ENCODE data around the gene ARHGEF11.

Gene ARHGEF11

GRCh38 chr1:157021688-157022087 lies 23.9 kb downstream of the ARHGEF11 start:
- H3K36me3 ChIP-seq (ENCODE audit: control insufficient read depth, insufficient read depth, low read length) = no peaks in the 10 kb centered on the region

DNA sequence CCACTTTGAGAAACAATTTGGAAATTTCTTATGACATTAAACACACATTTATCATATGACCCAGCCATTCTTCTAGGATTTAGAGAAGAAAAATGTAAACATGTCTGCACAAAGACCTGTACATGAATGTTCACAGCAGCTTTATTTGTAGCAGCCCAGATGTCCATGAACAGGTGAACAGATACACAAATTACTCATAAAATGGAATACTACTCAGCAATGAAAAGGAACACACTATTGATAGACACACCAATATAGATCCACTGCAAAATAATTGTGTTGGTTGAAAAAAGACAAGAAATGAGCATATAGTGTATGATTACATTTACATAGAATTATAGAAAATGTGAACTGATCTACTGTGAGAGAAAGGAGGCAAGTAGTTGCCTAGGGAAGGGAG lies 26.1 kb downstream of the ARHGEF11 start:
- H3K36me3 ChIP-seq (ENCODE audit: control insufficient read depth, insufficient read depth, low read length) = no peaks in the 10 kb centered on the region
- TF ChIP-seq, protein P1, sequence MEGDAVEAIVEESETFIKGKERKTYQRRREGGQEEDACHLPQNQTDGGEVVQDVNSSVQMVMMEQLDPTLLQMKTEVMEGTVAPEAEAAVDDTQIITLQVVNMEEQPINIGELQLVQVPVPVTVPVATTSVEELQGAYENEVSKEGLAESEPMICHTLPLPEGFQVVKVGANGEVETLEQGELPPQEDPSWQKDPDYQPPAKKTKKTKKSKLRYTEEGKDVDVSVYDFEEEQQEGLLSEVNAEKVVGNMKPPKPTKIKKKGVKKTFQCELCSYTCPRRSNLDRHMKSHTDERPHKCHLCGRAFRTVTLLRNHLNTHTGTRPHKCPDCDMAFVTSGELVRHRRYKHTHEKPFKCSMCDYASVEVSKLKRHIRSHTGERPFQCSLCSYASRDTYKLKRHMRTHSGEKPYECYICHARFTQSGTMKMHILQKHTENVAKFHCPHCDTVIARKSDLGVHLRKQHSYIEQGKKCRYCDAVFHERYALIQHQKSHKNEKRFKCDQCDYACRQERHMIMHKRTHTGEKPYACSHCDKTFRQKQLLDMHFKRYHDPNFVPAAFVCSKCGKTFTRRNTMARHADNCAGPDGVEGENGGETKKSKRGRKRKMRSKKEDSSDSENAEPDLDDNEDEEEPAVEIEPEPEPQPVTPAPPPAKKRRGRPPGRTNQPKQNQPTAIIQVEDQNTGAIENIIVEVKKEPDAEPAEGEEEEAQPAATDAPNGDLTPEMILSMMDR (IDR thresholded peaks at IDR 0.05; ENCODE audit: insufficient read depth, low read length, poor library complexity, severe bottlenecking) = no peak
- no peak for DNase-seq (ENCODE audit: extremely low read depth, insufficient read length)
- H3K4me3 ChIP-seq (replicated peaks; ENCODE audit: low read depth, low read length) = no peak overlapping the region
- no peaks in the 10 kb centered on the region for H3K27me3 ChIP-seq (replicated peaks; ENCODE audit: control insufficient read depth, insufficient read depth, low read length)

More at GRCh38 chr1:157021688-157022087, 23.9 kb downstream of the ARHGEF11 start:
- no peaks in the 10 kb centered on the region for H3K27me3 ChIP-seq (replicated peaks; ENCODE audit: control insufficient read depth, insufficient read depth, low read length)
- H3K4me3 ChIP-seq (replicated peaks; ENCODE audit: low read depth, low read length) = no peak overlapping the region
- DNase-seq (ENCODE audit: extremely low read depth, insufficient read length) = no peak
- TF ChIP-seq, protein P1 (IDR thresholded peaks at IDR 0.05; ENCODE audit: insufficient read depth, low read length, poor library complexity, severe bottlenecking) = no peak

DNA sequence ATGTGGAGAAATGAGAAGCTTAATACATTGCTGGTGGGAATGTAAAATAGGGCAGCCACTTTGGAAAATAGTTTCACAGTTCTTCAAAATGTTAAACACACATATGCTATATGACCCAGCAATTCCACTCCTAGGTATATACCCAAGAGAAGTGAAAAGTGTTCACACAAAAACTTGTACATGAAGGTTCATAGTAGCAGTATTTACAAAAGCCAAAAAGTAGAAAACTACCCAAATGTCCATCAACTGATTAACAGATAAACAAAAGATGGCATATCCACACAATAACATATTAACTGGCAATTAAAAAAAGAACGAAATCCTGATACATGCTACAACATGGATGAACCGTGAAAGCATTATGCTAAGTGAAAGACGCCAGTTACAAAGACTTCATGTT lies 33.7 kb downstream of the ARHGEF11 start:
- Histone ChIP-seq H3K27me3 (replicated peaks; ENCODE audit: control insufficient read depth, insufficient read depth, low read length) (no peaks in the 10 kb centered on the region), H3K4me3 (replicated peaks; ENCODE audit: low read depth, low read length) (no peak overlapping the region), H3K36me3 (ENCODE audit: control insufficient read depth, insufficient read depth, low read length) (no peaks in the 10 kb centered on the region)
- DNase-seq (ENCODE audit: extremely low read depth, insufficient read length) = no peak
- TF ChIP-seq, protein P1 (IDR thresholded peaks at IDR 0.05; ENCODE audit: insufficient read depth, low read length, poor library complexity, severe bottlenecking) = no peak

- no peaks in the 10 kb centered on the region for H3K36me3 ChIP-seq (ENCODE audit: control insufficient read depth, insufficient read depth, low read length)
- TF ChIP-seq, protein P1 (IDR thresholded peaks at IDR 0.05; ENCODE audit: insufficient read depth, low read length, poor library complexity, severe bottlenecking) = no peak
Measured at GRCh38 chr1:157008502-157008901, 37.0 kb downstream of the ARHGEF11 start.

DNA sequence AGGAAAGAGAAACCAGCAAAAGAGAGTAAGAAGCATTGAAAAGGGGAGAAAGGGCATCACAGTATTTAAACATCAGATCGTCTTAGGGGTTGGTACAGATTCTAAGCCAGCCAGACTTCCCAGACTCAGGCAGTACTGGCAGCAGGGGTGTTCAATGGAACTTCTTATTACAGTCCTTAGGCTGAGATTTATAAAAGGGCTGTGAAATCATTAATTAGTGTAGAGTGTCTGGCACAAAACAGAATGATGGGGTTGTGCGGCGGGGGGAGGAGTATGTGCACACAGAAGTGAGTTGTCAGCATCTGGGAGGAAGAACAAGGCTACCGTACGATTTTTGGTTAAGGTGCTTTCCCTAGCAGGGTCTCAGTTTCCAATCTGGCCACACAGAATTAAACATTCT lies 38.2 kb downstream of the ARHGEF11 start:
- TF ChIP-seq, protein P1 (IDR thresholded peaks at IDR 0.05; ENCODE audit: insufficient read depth, low read length, poor library complexity, severe bottlenecking) = no peak
- H3K27me3 ChIP-seq (replicated peaks; ENCODE audit: control insufficient read depth, insufficient read depth, low read length) = no peaks in the 10 kb centered on the region
- H3K36me3 ChIP-seq (ENCODE audit: control insufficient read depth, insufficient read depth, low read length) = no peaks in the 10 kb centered on the region
- no peak overlapping the region for H3K4me3 ChIP-seq (replicated peaks; ENCODE audit: low read depth, low read length)
- no peak for DNase-seq (ENCODE audit: extremely low read depth, insufficient read length)

More at GRCh38 chr1:157008502-157008901, 37.0 kb downstream of the ARHGEF11 start:
- Histone ChIP-seq H3K27me3 (replicated peaks; ENCODE audit: control insufficient read depth, insufficient read depth, low read length) (no peaks in the 10 kb centered on the region), H3K4me3 (replicated peaks; ENCODE audit: low read depth, low read length) (no peak overlapping the region)
- DNase-seq (ENCODE audit: extremely low read depth, insufficient read length) = no peak

DNA sequence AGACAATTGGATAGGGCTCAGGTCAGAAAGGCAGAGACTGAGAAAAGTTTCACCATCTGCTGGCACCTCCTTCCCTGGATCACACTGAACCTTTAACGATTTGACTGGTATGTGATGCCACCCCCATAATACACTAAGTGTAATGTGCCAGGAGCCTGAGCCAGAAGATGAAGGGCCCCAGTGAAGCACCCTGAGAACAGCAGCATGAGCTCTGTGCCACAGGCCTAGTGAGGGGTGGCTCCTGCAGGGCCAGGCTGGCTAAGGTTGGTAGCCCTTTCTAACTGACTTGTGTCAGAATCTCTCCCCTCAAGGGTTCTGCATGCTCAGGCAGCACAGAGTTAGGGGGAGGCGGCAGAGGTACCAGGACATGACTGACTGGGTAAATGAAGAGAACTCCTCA lies 38.9 kb downstream of the ARHGEF11 start:
- DNase-seq (ENCODE audit: extremely low read depth, insufficient read length) = no peak
- Histone ChIP-seq H3K36me3 (ENCODE audit: control insufficient read depth, insufficient read depth, low read length) (no peaks in the 10 kb centered on the region), H3K4me3 (replicated peaks; ENCODE audit: low read depth, low read length) (no peak overlapping the region), H3K27me3 (replicated peaks; ENCODE audit: control insufficient read depth, insufficient read depth, low read length) (no peaks in the 10 kb centered on the region)
- TF ChIP-seq, protein P1 (IDR thresholded peaks at IDR 0.05; ENCODE audit: insufficient read depth, low read length, poor library complexity, severe bottlenecking) = no peak

All from GM06990 (cell line).